Mucosa of stomach (tissue), 1 donor: ENCODE results near the gene MECP2.

Experiments used
- H3K27me3 ChIP-seq: one replicate; pipeline ENCODE4 v1.7.0; 2013; ENCODE audit warnings: mild to moderate bottlenecking, low read length; ENCODE audit not compliant: control insufficient read depth, insufficient read depth
- H3K36me3 ChIP-seq: one replicate; pipeline ENCODE4 v1.7.0; 2013; ENCODE audit warnings: low read length; ENCODE audit not compliant: control insufficient read depth, insufficient read depth
- H3K4me1 ChIP-seq: one replicate; pipeline ENCODE4 v1.7.0; 2013; ENCODE audit warnings: mild to moderate bottlenecking, low read length; ENCODE audit not compliant: control insufficient read depth, insufficient read depth
- H3K4me3 ChIP-seq: one replicate; pipeline ENCODE4 v1.7.0; 2013; ENCODE audit warnings: low read length
- H3K9ac ChIP-seq: one replicate; pipeline ENCODE4 v1.7.0; 2013; ENCODE audit warnings: mild to moderate bottlenecking, low read length, moderate library complexity
- H3K9me3 ChIP-seq: one replicate; pipeline ENCODE4 v1.7.0; 2013; ENCODE audit warnings: mild to moderate bottlenecking, low read length, moderate library complexity; ENCODE audit not compliant: control insufficient read depth
- donor health status: Pancreatic carcinoma.

The MECP2 gene

DNA sequence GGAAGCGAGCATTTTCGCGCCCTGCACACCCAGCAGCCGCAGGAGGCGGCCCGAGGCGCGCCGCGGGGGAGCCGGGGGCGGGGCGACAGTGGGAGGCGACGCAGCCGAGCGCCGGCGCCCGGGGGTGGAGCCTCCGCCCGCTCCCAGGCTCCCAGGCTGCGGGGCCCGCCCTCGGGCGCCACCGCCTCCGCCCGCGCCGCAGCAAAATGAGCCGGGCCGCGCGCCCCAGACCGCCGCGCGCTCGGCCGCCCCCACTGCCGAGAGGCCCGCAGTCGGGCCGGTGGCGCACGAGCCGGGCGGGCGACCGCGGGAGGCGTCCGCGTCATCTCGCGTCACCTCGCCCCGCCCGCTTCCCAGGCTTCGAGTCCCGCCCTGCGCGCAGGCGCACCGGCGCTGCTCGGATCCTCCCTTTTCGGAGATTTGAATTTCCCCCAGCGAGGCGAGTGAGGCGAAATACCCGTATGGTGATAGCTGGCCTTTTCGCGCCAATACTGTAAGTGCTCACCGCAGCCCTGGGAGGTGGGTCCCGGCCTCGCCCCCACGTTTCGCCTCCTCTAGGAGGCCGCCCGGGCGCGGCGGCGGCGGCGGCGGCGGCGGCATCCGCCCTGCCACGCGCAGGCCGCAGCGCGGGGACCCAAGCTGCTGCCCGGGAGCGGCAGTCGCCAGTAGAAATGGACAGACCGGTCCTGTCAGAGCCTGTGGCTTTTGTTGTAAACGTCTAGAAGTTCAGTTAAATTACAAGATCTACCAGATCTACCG, 125.0 kb downstream of the MECP2 start, which contains the start of gene TMEM187:
Gene TMEM187, plus strand, starts transcription at position 387 of the 759 bp plus-strand sequence. CDS start 9,309 bp downstream, outside the sequence.
- H3K4me3 ChIP-seq = peak within 1 kb of the TSS; percentile 87
- no peaks in the 10 kb centered on the region for H3K27me3 ChIP-seq
- no peaks in the 10 kb centered on the region for H3K36me3 ChIP-seq
- peaks cover 38% of the 10 kb centered on the region for H3K4me1 ChIP-seq
- H3K9ac ChIP-seq = peak within 1 kb of the TSS; percentile 97
- H3K9me3 ChIP-seq = no peaks in the 10 kb centered on the region
